ENCODE data around the gene KRR1. TPM values are rescaled to one million over a fixed set of nuclear protein-coding genes. Genes with fewer than 3 reads are reported as not detected.

KRR1 gene
- total and polyA plus RNA-seq, 12 donors: 18.0 to 87.5 (median 47.7) TPM

DNA sequence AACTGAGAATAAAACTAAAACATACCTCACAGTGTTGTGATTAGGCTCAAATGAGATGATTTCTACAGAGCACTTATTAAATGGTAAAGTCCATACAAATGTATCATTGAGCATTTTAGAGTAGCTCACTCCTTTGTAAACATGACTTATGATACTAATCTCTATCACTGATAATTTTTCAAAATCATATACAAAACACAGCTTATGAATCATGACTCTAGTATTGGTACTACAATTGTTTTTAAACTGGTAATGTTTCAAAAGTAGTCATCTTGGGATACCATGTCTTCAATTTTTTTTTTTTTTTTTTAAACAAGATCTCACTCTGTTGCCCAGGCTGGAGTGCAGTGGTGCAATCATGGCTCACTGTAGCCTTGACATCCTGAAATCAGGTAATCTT lies 40.1 kb upstream of the KRR1 start:
- no peaks in the 10 kb centered on the region for H3K27me3 ChIP-seq
- no peak for DNase-seq
- TF ChIP-seq, protein P1, sequence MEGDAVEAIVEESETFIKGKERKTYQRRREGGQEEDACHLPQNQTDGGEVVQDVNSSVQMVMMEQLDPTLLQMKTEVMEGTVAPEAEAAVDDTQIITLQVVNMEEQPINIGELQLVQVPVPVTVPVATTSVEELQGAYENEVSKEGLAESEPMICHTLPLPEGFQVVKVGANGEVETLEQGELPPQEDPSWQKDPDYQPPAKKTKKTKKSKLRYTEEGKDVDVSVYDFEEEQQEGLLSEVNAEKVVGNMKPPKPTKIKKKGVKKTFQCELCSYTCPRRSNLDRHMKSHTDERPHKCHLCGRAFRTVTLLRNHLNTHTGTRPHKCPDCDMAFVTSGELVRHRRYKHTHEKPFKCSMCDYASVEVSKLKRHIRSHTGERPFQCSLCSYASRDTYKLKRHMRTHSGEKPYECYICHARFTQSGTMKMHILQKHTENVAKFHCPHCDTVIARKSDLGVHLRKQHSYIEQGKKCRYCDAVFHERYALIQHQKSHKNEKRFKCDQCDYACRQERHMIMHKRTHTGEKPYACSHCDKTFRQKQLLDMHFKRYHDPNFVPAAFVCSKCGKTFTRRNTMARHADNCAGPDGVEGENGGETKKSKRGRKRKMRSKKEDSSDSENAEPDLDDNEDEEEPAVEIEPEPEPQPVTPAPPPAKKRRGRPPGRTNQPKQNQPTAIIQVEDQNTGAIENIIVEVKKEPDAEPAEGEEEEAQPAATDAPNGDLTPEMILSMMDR (IDR thresholded peaks at IDR 0.05): no peak
- TF ChIP-seq POLR2A (IDR thresholded peaks at IDR 0.05): no peak
- no peak overlapping the region for H3K27ac ChIP-seq
- H3K36me3 ChIP-seq (replicated peaks in 1 of 2): no peaks in the 10 kb centered on the region
- intact Hi-C loops (cut with DNase I): no loop called here
- H3K4me1 ChIP-seq (replicated peaks in 1 of 2): peaks cover 0 to 5% of the 10 kb centered on the region in 2 donors
- no peaks in the 10 kb centered on the region for H3K9me3 ChIP-seq (replicated peaks in 1 of 3)
- H3K4me3 ChIP-seq: no peak overlapping the region

DNA sequence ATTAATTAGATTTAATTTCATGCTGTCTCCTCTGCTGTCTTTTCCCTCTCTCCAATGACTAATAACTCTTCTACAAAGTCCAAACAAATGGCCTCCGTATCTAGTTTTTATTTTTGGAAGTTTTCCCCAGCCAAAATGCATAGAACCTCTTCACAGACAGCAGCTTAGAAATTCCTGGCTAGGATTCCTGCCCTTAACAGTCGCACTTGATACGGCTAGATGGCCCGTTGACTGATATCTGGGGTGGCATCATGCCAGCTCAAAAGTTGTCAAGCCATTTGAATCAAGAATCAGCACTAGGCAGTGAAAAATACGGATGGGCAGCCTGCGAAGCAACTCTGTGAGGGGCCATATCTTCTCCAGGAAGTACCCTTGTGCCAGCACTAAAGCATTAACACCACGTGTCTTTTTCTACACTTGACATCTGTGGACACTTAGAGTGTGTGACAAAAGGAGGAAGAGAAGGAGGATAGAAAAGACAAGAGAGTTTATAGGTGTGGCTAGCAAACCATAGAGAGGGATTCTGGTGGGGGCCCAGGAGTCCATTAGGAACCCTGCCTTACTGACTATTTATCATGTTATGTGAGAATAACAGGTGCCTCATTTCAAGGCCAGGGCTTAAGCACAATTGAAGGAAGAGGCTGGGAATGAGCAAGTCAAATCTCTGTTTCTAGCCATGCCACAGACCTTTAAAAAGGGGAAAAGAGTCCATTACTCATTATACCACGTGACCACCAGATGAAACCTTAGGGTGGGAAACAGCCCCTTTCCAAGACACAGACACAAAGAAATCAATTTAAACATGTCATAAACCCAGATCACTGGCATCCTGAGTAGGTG lies 39.2 kb upstream of the KRR1 start:
- no peaks in the 10 kb centered on the region for H3K36me3 ChIP-seq (replicated peaks in 1 of 2)
- peak; percentile 21 to 68 (median 39) for DNase-seq
- peaks cover 0 to 5% of the 10 kb centered on the region in 2 donors for H3K4me1 ChIP-seq (replicated peaks in 1 of 2)
- TF ChIP-seq, protein P1 (IDR thresholded peaks at IDR 0.05): no peak
- TF ChIP-seq POLR2A (IDR thresholded peaks at IDR 0.05): no peak
- no peak overlapping the region for H3K27ac ChIP-seq
- WGBS, 4 donors: 10 to 31% (median 23%) methylated on average over 8 of the region's 8 CpGs
- intact Hi-C loops (cut with DNase I): no loop called here
- H3K9me3 ChIP-seq (replicated peaks in 1 of 3): no peaks in the 10 kb centered on the region
- H3K4me3 ChIP-seq: no peak overlapping the region
- H3K27me3 ChIP-seq: no peaks in the 10 kb centered on the region

DNA sequence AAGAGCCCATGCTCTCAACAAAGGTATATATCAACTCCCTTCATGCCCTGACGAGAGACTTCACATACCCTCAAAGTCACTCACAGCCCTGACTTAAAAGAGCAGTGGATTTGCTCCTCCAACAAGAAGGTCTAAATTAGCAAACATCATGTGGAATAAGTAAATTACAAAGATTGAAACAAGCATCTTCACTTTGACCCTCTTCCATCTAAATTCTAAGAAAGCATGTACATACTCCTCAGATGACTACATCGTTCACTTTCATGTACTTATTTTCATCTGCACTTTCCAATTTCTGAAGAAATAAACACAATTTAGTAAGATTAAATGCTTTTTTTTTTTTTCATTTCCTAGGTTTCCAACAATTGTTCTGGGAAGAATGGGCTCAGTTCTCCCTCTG lies 38.6 kb upstream of the KRR1 start:
- no peak overlapping the region for H3K4me3 ChIP-seq
- DNase-seq: no peak
- H3K27me3 ChIP-seq: no peaks in the 10 kb centered on the region
- WGBS, 4 donors: 68 to 82% (median 72%) methylated on average over 2 of the region's 2 CpGs
- H3K4me1 ChIP-seq (replicated peaks in 1 of 2): peaks cover 0 to 5% of the 10 kb centered on the region in 2 donors
- intact Hi-C loops (cut with DNase I): no loop called here
- no peaks in the 10 kb centered on the region for H3K9me3 ChIP-seq (replicated peaks in 1 of 3)
- no peaks in the 10 kb centered on the region for H3K36me3 ChIP-seq (replicated peaks in 1 of 2)
- no peak overlapping the region for H3K27ac ChIP-seq
- TF ChIP-seq, protein P1 (IDR thresholded peaks at IDR 0.05): no peak
- TF ChIP-seq POLR2A (IDR thresholded peaks at IDR 0.05): no peak

DNA sequence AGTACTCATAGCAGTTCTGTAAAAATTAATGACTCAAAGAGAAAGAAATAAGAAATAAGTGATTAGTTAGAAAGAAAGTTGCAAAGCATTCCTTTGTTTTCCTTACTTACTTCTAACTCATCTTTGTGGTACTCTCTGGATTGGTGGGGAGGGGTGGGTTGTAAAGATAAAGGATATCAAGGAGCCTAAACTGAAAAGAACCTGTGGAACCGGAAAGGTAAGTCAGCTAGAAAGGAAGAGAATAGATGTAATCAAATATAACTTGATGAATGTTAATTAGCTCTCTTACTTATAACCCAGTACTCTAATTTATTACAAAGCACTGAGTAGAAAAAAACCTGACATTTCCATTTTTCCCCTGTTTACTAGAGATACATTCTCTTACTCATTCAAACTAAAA lies 37.5 kb upstream of the KRR1 start:
- 88 to 100% (median 97%) methylated on average over 1 of the region's 1 CpG for WGBS, 4 donors
- no peaks in the 10 kb centered on the region for H3K9me3 ChIP-seq (replicated peaks in 1 of 3)
- no peaks in the 10 kb centered on the region for H3K27me3 ChIP-seq
- peaks cover 0 to 5% of the 10 kb centered on the region in 2 donors for H3K4me1 ChIP-seq (replicated peaks in 1 of 2)
- no peak overlapping the region for H3K27ac ChIP-seq
- no peak for TF ChIP-seq POLR2A (IDR thresholded peaks at IDR 0.05)
- TF ChIP-seq, protein P1 (IDR thresholded peaks at IDR 0.05): no peak
- intact Hi-C loops (cut with DNase I): no loop called here
- no peak for DNase-seq
- H3K36me3 ChIP-seq (replicated peaks in 1 of 2): no peaks in the 10 kb centered on the region
- no peak overlapping the region for H3K4me3 ChIP-seq
